Cerebellar nuclear complex (tissue), 1 donor: ENCODE results near the gene ELOVL5.
"Not testable (repeated sequence)": the region's sequence is repeated elsewhere in the genome, so short reads cannot be mapped to it uniquely, and the experiment has no call there.

Experiments used
- DNase-seq, 2 experiments: peaks; one replicate each; lab custom pipeline; 2025; lab: John Stamatoyannopoulos, UW

Gene ELOVL5

GRCh38 chr6:53348371-53349208, at the start of gene ELOVL5:
TSS of gene ELOVL5 (minus strand) at chr6:53348950. CDS start at chr6:53295699, 53,251 bp downstream.
- DNase-seq = peak; percentile 23 to 73

DNA sequence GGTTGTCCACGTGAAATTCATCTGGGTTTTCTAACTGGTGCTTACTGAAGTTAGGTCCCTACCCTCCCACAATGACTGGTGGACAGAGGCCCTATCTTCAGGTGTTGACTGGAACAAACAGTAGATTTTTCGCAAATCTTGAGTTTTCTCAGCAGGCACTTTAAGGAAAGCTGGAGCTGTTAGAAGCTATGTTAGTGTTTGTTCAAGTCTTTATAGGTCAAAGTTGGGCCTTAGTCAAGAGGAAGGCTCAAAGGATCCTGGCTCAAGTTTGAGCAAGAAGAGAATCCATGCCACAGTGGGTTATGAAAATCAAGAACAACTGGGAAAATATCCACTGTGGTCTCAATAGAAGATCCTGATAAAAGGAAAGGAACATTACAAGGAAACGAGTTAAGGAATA, 48.5 kb upstream of the ELOVL5 start:
- no peak for DNase-seq

- DNase-seq = no peak
These were observed 47.2 kb upstream of the ELOVL5 start for GRCh38 chr6:53395986-53396385.

DNA sequence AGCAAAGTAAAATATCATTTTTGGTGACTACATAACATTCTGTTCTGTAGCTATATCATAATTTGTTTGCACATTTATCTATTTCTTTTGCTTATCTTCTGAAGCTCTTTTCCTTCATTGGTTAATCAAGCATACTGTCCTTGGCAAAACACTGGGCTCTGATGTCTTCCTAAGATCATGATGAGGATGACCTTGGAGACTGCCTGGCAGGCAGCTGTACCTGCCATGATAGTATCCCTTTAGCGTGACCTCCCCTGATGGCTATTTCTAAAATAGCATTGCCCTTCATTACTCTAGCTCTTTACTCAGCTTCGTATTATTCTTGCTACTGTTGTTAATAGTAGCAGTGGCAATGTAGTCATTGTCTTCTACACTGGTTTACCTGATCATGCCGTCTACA, 46.0 kb upstream of the ELOVL5 start:
- no peak for DNase-seq

DNA sequence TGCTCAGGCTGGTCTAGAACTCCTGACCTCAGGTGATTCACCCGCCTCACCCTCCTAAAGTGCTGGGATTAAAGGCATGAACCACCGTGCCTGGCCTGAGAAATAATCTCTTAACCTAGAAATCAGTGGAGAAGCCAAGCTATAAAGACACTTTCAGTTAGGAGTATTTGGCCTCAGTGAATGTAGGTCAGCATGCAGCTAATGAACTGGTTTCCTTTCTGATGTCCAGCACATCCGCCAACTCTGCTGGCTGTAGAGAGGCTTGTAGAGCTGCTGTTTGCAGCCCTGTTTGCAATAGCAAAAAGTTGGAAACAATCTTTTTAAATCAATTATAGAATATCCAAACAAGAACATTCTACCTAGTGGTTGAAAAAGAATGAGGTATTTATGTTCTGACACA, 42.4 kb upstream of the ELOVL5 start:
- no peak for DNase-seq

GRCh38 chr6:53390010-53390409, 41.3 kb upstream of the ELOVL5 start:
- no peak for DNase-seq

DNA sequence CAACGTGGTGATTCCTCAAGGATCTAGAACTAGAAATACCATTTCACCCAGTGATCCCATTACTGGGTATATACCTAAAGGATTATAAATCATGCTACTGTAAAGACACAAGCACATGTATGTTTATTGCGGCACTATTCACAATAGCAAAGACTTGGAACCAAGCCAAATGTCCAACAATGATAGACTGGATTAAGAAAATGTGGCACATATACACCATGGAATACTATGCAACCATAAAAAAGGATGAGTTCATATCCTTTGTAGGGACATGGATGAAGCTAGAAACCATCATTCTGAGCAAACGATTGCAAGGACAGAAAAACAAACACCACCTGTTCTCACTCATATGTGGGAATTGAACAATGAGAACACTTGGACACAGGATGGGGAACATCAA, 39.9 kb upstream of the ELOVL5 start:
- DNase-seq = not testable (repeated sequence)

DNA sequence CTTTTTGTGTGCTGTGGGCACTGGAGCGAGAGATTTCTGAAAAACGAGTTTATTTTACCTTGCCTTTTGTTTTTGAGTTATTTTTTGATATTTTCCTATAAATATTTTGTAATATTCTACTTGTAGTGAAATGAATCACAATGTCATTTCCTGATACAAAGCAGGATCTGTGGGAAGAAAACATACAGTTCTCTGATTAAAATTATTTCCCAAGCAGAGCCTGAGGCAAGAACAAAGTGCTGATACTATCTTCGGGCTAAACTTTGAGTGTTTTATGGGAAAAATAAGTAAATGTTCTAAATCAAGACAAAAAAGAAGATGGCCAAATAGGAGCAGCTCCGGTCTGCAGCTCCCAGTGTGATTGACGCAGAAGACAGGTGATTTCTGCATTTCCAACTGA, 33.7 kb upstream of the ELOVL5 start:
- DNase-seq = no peak

GRCh38 chr6:53378208-53378607, 29.5 kb upstream of the ELOVL5 start:
- DNase-seq = no peak

GRCh38 chr6:53377793-53378192, 29.0 kb upstream of the ELOVL5 start:
- no peak for DNase-seq

DNA sequence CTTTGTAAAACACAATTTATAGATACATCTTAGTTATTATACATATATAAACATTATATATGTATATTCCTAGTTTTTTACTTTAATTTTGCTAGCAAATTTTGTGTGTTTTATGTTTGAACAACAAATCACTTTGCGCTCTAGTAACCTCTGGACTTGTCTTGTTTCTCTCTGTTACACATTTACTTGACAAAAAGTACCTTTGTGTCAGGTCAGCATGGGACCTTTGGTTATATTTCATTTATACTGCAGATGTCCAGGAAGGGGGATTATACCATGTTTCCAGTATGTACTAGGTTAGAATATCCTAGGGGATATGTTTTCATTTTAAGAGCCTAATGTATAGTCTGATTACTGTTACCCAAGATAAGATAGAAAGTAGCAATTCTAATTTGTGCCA, 28.5 kb upstream of the ELOVL5 start:
- no peak for DNase-seq

GRCh38 chr6:53376661-53377226, 28.0 kb upstream of the ELOVL5 start:
- no peak for DNase-seq

DNA sequence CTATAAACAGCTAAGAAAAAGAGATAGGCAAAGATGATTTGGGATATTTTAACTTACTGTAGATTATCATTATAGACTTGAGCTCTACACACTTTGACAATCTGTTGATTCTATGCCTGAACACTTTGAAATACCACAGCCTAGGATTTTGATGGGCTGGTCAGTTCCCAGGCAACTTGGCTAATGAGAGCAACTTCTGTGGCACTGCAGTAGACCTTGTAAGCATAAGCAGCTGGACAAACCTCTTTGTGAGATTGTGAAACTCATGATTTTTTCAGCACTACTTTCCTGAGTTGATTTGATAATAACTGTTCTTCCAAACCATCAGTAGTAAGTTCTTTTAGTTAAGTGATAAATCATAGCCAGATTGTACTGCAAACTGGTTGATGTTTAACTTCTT, 27.1 kb upstream of the ELOVL5 start:
- DNase-seq = no peak

DNA sequence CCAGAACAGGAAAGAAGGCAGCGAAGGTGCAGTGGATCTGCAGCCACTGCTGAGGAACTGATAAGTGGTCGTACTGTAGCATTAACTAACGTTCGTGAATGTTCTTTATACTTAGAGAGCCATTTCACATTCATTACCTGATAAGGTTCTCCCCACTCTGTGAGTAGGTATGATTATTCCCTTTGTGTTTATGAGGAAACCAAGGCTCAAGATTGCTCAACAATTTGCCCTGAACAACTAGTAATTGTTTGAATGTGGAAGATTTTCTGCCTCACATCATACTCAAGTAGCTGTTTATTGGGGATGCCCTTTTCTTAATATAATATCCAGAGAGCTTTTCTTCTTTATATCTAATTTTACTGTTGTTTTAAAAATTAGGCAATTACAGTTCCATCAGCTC, 24.9 kb upstream of the ELOVL5 start:
- DNase-seq = no peak

GRCh38 chr6:53369876-53370515, 21.2 kb upstream of the ELOVL5 start:
- DNase-seq = no peak

DNA sequence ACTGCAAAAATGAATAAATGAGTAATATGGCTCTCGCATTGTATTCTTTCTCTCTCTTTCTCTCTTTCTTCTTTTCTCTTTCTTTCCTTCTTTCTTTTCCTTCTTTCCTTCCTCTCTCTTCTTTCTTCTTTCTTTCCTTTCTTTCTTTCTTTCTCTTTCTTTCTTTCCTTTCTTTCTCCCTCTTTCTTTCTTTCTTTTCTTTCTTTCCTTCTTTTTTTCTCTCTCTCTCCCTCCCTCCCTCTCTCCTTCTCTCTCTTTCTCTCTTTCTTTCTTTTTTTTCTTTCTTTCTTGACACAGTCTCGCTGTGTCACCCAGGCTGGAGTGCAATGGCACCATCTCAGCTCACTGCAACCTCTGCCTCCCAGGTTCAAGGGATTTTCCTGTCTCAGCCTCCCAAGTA, 20.3 kb upstream of the ELOVL5 start:
- DNase-seq = no peak

GRCh38 chr6:53366128-53366641, 17.4 kb upstream of the ELOVL5 start:
- no peak for DNase-seq

DNA sequence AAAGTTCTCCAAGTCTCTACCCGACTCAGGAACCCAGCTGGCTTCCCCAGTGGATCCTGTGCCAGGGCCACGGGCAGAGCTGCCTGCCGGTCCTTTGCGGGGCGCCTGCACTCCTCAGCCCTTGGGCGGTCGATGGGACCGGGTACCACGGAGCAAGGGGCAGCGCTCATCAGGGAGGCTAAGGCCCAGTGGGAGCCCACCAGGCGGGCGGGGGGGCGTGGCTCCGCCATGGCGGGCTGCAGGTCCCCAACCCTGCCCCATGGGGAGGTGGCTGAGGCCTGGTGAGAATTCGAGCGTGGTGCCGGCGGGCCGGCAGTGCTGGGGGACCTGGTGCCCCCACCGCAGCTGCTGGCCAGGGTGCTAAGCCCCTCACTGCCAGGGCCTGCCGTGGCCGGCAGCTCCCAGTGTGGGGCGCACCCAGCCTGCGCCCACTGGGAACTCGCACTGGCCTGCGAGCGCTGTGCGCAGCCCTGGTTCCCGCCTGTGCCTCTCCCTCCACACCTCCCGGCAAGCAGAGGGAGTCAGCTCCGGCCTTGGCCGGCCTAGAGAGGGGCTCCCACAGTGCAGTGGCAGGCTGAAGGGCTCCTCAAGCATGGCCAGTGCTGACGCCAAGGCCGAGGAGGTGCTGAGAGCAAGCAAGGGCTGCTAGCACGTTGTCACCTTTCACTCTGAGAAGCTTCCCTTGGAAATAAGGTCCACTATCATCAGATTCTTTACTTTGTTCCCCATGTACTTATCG, 14.8 kb upstream of the ELOVL5 start:
- DNase-seq = no peak

DNA sequence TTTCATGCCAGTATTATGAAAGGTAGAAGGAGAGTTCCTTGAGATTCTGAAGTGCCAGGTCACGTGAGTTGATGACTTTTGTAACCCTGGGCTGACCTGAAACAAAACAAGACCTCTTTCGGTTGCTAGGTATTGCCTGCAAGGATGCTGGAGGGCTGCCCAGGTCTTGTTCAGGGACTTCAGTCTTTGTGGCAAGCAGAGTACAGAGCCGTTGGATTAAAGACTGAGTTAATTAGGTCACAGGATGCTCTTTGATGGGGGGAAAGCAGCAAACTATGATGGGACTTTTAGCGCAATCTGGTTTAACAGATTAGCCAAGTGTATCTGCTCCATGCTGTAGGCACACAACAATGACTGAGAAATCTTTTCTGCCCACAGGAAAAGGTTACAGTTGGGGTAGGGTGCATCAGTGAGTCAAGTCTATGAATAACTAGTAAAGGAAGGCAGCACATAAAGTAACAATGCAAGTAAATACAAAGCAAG, 12.8 kb upstream of the ELOVL5 start:
- DNase-seq = no peak

GRCh38 chr6:53360093-53360912, 11.6 kb upstream of the ELOVL5 start:
- no peak for DNase-seq

DNA sequence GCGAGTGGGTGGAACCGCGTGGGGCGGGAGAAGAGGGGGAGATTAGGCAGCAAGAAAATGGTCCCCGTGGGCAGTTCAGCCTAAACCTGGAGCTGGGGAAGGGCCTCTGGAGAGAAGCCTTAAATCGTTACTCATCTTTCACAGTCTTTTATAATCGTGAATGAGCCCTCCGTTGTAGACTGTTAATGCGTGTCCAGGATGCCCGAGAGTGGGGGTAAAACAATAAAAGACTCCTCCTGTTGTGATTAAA, 11.0 kb upstream of the ELOVL5 start:
- no peak for DNase-seq
